ENCODE measurements around the gene HERPUD1. TPM values are rescaled to one million over a fixed set of nuclear protein-coding genes. Genes with fewer than 3 reads are reported as not detected.
A peak's percentile ranks its signal among the peaks of the same experiment; 100 is the strongest.

HERPUD1 gene
- polyA plus RNA-seq, 2 of the 4 experiments (the other 2 are of a cell fraction): 65.8 to 140 TPM

DNA sequence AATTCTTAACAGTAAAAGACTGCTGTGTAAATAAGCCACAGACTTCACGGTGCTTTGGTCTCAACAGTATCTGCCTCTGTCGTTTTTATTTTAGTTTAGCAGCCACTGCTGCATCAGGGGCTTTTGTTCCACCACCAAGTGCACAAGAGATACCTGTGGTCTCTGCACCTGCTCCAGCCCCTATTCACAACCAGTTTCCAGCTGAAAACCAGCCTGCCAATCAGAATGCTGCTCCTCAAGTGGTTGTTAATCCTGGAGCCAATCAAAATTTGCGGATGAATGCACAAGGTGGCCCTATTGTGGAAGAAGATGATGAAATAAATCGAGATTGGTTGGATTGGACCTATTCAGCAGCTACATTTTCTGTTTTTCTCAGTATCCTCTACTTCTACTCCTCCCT lies 7.9 kb downstream of the HERPUD1 start:
- ATAC-seq: no peak; a peak in 1 of 6 replicates
- TF ChIP-seq MAZ (IDR thresholded peaks at IDR 0.05; ENCODE audit: borderline replicate concordance, low read depth, low read length) (no peak), HOXB13 (CRISPR knock-in tag; IDR thresholded peaks at IDR 0.05; ENCODE audit: low read depth) (no peak), SREBF2 (IDR thresholded peaks at IDR 0.05) (no peak), MAX (IDR thresholded peaks at IDR 0.05) (no peak), CBX8 (IDR thresholded peaks at IDR 0.05) (no peak), RNF2 (IDR thresholded peaks at IDR 0.05; ENCODE audit: borderline replicate concordance, low read depth) (no peak), POLR2A (IDR thresholded peaks at IDR 0.05; ENCODE audit: low read length) (no peak), KDM1A (IDR thresholded peaks at IDR 0.05; ENCODE audit: low read depth) (no peak)
- DNase-seq (ENCODE audit: low read depth in 1 of 2, low spot score in 1 of 2): no peak
- WGBS (ENCODE audit: missing lambda C conversion rate): 72% methylated on average over 4 of the region's 4 CpGs
- ChIA-PET CTCF (no interaction called here), POLR2A (interaction anchor here (0.6 kb wide), 1 partner anchor 9 kb away, joined by 3 read pairs; no protein-coding TSS in a partner anchor)
- Histone ChIP-seq H3K9me3 (no peaks in the 10 kb centered on the region), H3K27ac (no peak overlapping the region), H3K4me2 (no peak overlapping the region), H3K4me1 (peaks cover 22% of the 10 kb centered on the region; the same call in 2 of the 3 replicates), H3K4me3 (no peak overlapping the region)
- FAIRE-seq: no peak

DNA sequence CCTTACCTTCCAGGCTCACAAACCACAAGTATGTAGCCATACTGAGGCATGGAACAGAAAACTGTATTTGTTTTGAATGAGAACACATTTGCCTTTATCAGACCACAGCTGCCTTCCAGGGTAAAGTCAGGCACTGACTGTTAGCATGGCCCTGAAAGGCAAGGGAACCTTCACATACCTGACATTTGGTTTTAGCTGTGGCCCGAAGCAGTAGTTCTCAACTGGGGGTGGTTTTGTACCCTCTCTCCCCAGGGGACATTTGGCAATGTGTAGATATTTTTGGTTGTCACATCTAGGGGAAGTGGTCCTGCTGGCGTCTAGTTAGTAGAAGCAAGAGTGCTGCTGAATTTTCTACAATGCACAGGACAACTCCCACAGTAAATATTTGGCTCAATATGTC lies 9.2 kb downstream of the HERPUD1 start:
- no peak overlapping the region for H3K4me2 ChIP-seq
- H3K4me3 ChIP-seq: no peak overlapping the region
- ATAC-seq: no peak
- FAIRE-seq: no peak
- WGBS (ENCODE audit: missing lambda C conversion rate): 93% methylated on average over 2 of the region's 2 CpGs
- CTCF ChIA-PET: interaction anchor here (1.3 to 2.2 kb wide), 3 partner anchors 10 to 148 kb away, joined by 3 to 12 read pairs (median 6); no protein-coding TSS in a partner anchor
- POLR2A ChIA-PET: interaction anchor here (0.7 to 1.5 kb wide), 3 partner anchors 8 to 245 kb away, joined by 3 to 11 read pairs (median 4); partner anchors contain the start of genes HERPUD1 and PSME3IP1
- H3K9me3 ChIP-seq: no peaks in the 10 kb centered on the region
- peaks cover 9% of the 10 kb centered on the region; the same call in 2 of the 3 replicates for H3K4me1 ChIP-seq
- no peak overlapping the region for H3K27ac ChIP-seq
- no peak for DNase-seq (ENCODE audit: low read depth in 1 of 2, low spot score in 1 of 2)
- no peak for TF ChIP-seq POLR2AphosphoS2 (conservative IDR thresholded peaks at IDR 0.05; ENCODE audit: low read length)
- no peak for TF ChIP-seq JUN (IDR thresholded peaks at IDR 0.05)
- no peak for TF ChIP-seq FOXS1 (CRISPR knock-in tag; IDR thresholded peaks at IDR 0.05)
- TF ChIP-seq CBX8 (IDR thresholded peaks at IDR 0.05): no peak
- no peak for TF ChIP-seq RCOR1 (IDR thresholded peaks at IDR 0.05; ENCODE audit: low read depth, low read length)
- no peak for TF ChIP-seq JUNB (IDR thresholded peaks at IDR 0.05)
- no peak for TF ChIP-seq PHF8 (IDR thresholded peaks at IDR 0.05; ENCODE audit: borderline replicate concordance, low read depth)
- TF ChIP-seq, protein P1, sequence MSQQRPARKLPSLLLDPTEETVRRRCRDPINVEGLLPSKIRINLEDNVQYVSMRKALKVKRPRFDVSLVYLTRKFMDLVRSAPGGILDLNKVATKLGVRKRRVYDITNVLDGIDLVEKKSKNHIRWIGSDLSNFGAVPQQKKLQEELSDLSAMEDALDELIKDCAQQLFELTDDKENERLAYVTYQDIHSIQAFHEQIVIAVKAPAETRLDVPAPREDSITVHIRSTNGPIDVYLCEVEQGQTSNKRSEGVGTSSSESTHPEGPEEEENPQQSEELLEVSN (IDR thresholded peaks at IDR 0.05; ENCODE audit: borderline replicate concordance, low read depth): no peak
- no peak for TF ChIP-seq HOXB5 (CRISPR knock-in tag; IDR thresholded peaks at IDR 0.05)
- no peak for TF ChIP-seq BHLHE40 (IDR thresholded peaks at IDR 0.05; ENCODE audit: low read depth, low read length)
- TF ChIP-seq ZNF302 (CRISPR knock-in tag; IDR thresholded peaks at IDR 0.05): no peak

DNA sequence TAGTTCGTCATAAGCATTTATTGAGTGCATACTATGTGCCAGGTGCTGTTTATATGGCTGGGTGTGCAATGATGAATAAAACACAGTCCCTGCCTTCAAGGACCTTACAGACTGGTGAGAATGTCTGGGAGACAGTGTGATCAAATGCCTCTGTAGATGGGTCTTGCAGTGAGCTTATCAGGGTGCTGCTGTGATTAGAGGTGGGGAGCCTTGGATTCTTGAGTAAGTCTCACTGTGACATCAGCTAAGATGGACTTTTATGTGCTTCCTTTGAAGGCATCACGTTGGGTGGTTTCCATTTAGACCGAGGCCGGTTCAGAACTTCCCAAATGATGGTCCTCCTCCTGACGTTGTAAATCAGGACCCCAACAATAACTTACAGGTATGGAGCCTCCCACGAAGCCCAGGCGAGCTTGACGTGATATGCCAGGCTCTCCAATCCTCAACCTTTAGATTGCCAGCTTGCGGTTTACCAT lies 10.0 kb downstream of the HERPUD1 start:
- H3K9me3 ChIP-seq: no peaks in the 10 kb centered on the region
- TF ChIP-seq ATOH8 (CRISPR knock-in tag; IDR thresholded peaks at IDR 0.05; ENCODE audit: low read depth) (no peak), POLR2AphosphoS2 (conservative IDR thresholded peaks at IDR 0.05; ENCODE audit: low read length) (0 out of 2 replicates have a peak, but pooled peaks have one; percentile 51)
- CTCF ChIA-PET: interaction anchor here (1.3 to 2.2 kb wide), 3 partner anchors 9 to 148 kb away, joined by 3 to 12 read pairs (median 6); no protein-coding TSS in a partner anchor
- no peak overlapping the region for H3K4me3 ChIP-seq
- no peak overlapping the region for H3K4me2 ChIP-seq
- WGBS (ENCODE audit: missing lambda C conversion rate): 86% methylated on average over 9 of the region's 9 CpGs
- DNase-seq (ENCODE audit: low read depth in 1 of 2, low spot score in 1 of 2) (no peak), ATAC-seq (no peak), FAIRE-seq (no peak)
- peaks cover under 1% of the 10 kb centered on the region; the same call in 2 of the 3 replicates for H3K4me1 ChIP-seq
- no peak overlapping the region for H3K27ac ChIP-seq
- POLR2A ChIA-PET: interaction anchor here (0.7 to 1.5 kb wide), 3 partner anchors 9 to 244 kb away, joined by 3 to 11 read pairs (median 4); partner anchors contain the start of genes HERPUD1 and PSME3IP1
